Fibroblast of skin of abdomen (primary cell): ENCODE results near the gene MRC2.

Experiments
- DNase-seq: peaks from one replicate; pipeline ENCODE4 v3.0.0-alpha.2; 2013

Gene MRC2

GRCh38 chr17:62705156-62705777, 77.8 kb downstream of the MRC2 start:
- no peak for DNase-seq

GRCh38 chr17:62705778-62706597, 78.5 kb downstream of the MRC2 start:
- peak; percentile 55 for DNase-seq

- no peak for DNase-seq
Observed at GRCh38 chr17:62706598-62707424, 79.3 kb downstream of the MRC2 start.

GRCh38 chr17:62707425-62707739, 79.9 kb downstream of the MRC2 start:
- DNase-seq, result no peak

GRCh38 chr17:62708587-62708986, 81.1 kb downstream of the MRC2 start:
- DNase-seq, result no peak

GRCh38 chr17:62712171-62712581, 84.7 kb downstream of the MRC2 start:
- DNase-seq, result no peak

- DNase-seq, result no peak
Observed at GRCh38 chr17:62713086-62713881, 85.8 kb downstream of the MRC2 start.

GRCh38 chr17:62714016-62714777, 86.7 kb downstream of the MRC2 start:
- peak; percentile 64 for DNase-seq

- no peak for DNase-seq
Observed at GRCh38 chr17:62715882-62716390, 88.5 kb downstream of the MRC2 start.

- DNase-seq, result no peak
Observed at GRCh38 chr17:62716834-62717588, 89.5 kb downstream of the MRC2 start.

- no peak for DNase-seq
Observed at GRCh38 chr17:62717589-62717855, 90.1 kb downstream of the MRC2 start.

- no peak for DNase-seq
Observed at GRCh38 chr17:62717889-62718288, 90.4 kb downstream of the MRC2 start.

GRCh38 chr17:62718429-62718828, 91.0 kb downstream of the MRC2 start:
- DNase-seq, result peak; percentile 66

- no peak for DNase-seq
Observed at GRCh38 chr17:62719586-62719985, 92.1 kb downstream of the MRC2 start.

- no peak for DNase-seq
Observed at GRCh38 chr17:62720126-62720850, 92.8 kb downstream of the MRC2 start.

GRCh38 chr17:62722625-62723024, 95.2 kb downstream of the MRC2 start:
- DNase-seq, result no peak

- no peak for DNase-seq
Observed at GRCh38 chr17:62723842-62724241, 96.4 kb downstream of the MRC2 start.

- DNase-seq, result no peak
Observed at GRCh38 chr17:62724398-62725146, 97.1 kb downstream of the MRC2 start.

- DNase-seq, result peak; percentile 36
Observed at GRCh38 chr17:62725791-62726249, 98.3 kb downstream of the MRC2 start.
